Trophoblast cell (in vitro differentiated cells and primary cell): ENCODE measurements around the gene TPI1.

ENCODE experiments used
- DNase-seq, 2 donors: peaks; one replicate each; pipeline ENCODE4 v3.0.0-alpha.2; 2016
- H2AFZ ChIP-seq: 2 replicates; pipeline ENCODE4 v1.6.1; 2013; ENCODE audit warnings: low read length, moderate library complexity, mild to moderate bottlenecking; ENCODE audit not compliant: insufficient read depth, poor library complexity
- H2AK5ac ChIP-seq: 2 replicates; pipeline ENCODE4 v1.6.1; 2013; ENCODE audit warnings: mild to moderate bottlenecking, low read length
- H2BK120ac ChIP-seq: 2 replicates; pipeline ENCODE4 v1.6.1; 2013; ENCODE audit warnings: low read length, mild to moderate bottlenecking, moderate library complexity; ENCODE audit not compliant: insufficient read depth, poor library complexity
- H2BK12ac ChIP-seq: 2 replicates; pipeline ENCODE4 v1.6.1; 2013; ENCODE audit warnings: mild to moderate bottlenecking, low read length, moderate library complexity
- H2BK5ac ChIP-seq: 2 replicates; pipeline ENCODE4 v1.6.1; 2013; ENCODE audit warnings: low read length, low read depth, moderate library complexity, mild to moderate bottlenecking; ENCODE audit not compliant: poor library complexity
- H3K14ac ChIP-seq: 2 replicates; pipeline ENCODE4 v1.6.1; 2013; ENCODE audit warnings: mild to moderate bottlenecking, low read length
- H3K18ac ChIP-seq: 2 replicates; pipeline ENCODE4 v1.6.1; 2013; ENCODE audit warnings: mild to moderate bottlenecking, low read length
- H3K23ac ChIP-seq: 2 replicates; pipeline ENCODE4 v1.6.1; 2013; ENCODE audit warnings: low read length
- H3K27ac ChIP-seq: 2 replicates; pipeline ENCODE4 v1.5.1; 2013; ENCODE audit warnings: low read depth, mild to moderate bottlenecking, inconsistent platforms, low read length, moderate library complexity
- H3K27me3 ChIP-seq: 2 replicates; pipeline ENCODE4 v1.6.1; 2013; ENCODE audit warnings: inconsistent platforms, mild to moderate bottlenecking, low read length, moderate library complexity; ENCODE audit not compliant: insufficient read depth
- H3K36me3 ChIP-seq, 2 experiments: 1 replicate in 1 of 2; 2 replicates in 1 of 2; pipeline ENCODE4 v1.6.1; 2013; ENCODE audit warnings: low read length in 2 of 2, mild to moderate bottlenecking in 2 of 2, moderate library complexity in 1 of 2; ENCODE audit not compliant: insufficient read depth in 2 of 2, control insufficient read depth in 1 of 2
- H3K4ac ChIP-seq: 2 replicates; pipeline ENCODE4 v1.6.1; 2013; ENCODE audit warnings: low read depth, mild to moderate bottlenecking, low read length, moderate library complexity
- H3K4me1 ChIP-seq, 2 experiments: 1 replicate in 1 of 2; 2 replicates in 1 of 2; pipeline ENCODE4 v1.6.1; 2013; ENCODE audit warnings: low read length in 2 of 2, mild to moderate bottlenecking in 2 of 2, moderate library complexity in 1 of 2; ENCODE audit not compliant: insufficient read depth in 2 of 2, control insufficient read depth in 1 of 2
- H3K4me2 ChIP-seq: 2 replicates; pipeline ENCODE4 v1.6.1; 2013; ENCODE audit warnings: inconsistent platforms, mild to moderate bottlenecking, low read length, moderate library complexity
- H3K4me3 ChIP-seq: 2 replicates; pipeline ENCODE4 v1.5.1; 2013; ENCODE audit warnings: mild to moderate bottlenecking, low read depth, low read length, inconsistent platforms
- H3K79me1 ChIP-seq: one replicate; pipeline ENCODE4 v1.6.1; 2013; ENCODE audit warnings: low read length
- H3K79me2 ChIP-seq: 2 replicates; pipeline ENCODE4 v1.6.1; 2013; ENCODE audit warnings: low read length, mild to moderate bottlenecking; ENCODE audit not compliant: control insufficient read depth, insufficient read depth, poor library complexity
- H3K9ac ChIP-seq: 2 replicates; pipeline ENCODE4 v1.6.1; 2013; ENCODE audit warnings: mild to moderate bottlenecking, low read length
- H3K9me3 ChIP-seq: 2 replicates; pipeline ENCODE4 v1.6.1; 2013; ENCODE audit warnings: low read depth, mild to moderate bottlenecking, control low read depth, inconsistent platforms, low read length; ENCODE audit not compliant: insufficient read depth
- H4K12ac ChIP-seq: 2 replicates; pipeline ENCODE4 v1.6.1; 2013; ENCODE audit warnings: low read depth, mild to moderate bottlenecking, low read length, moderate library complexity
- H4K8ac ChIP-seq: 2 replicates; pipeline ENCODE4 v1.6.1; 2013; ENCODE audit warnings: low read depth, mild to moderate bottlenecking, low read length, moderate library complexity
- H4K91ac ChIP-seq: one replicate; pipeline ENCODE4 v1.6.1; 2013; ENCODE audit warnings: low read depth, mild to moderate bottlenecking, low read length, moderate library complexity
- WGBS: extraction: QIAGEN DNeasy Blood & Tissue Kit; methylation state at CpG from one replicate; pipeline ENCODE4 v1.1.7; 2013; ENCODE audit warnings: missing lambda C conversion rate; ENCODE audit not compliant: insufficient read length, insufficient coverage; ENCODE audit errors: extremely low coverage; 5-methylcytosine and 5-hydroxymethylcytosine counted together

TPI1 gene

GRCh38 chr12:6855322-6855721 is 12.0 kb upstream of the TPI1 start:
- no peak overlapping the region for H4K12ac ChIP-seq
- H2BK12ac ChIP-seq, result no peak overlapping the region
- no peak overlapping the region for H3K23ac ChIP-seq
- peaks cover 4% of the 10 kb centered on the region for H3K79me2 ChIP-seq
- peaks cover 5% of the 10 kb centered on the region for H3K79me1 ChIP-seq
- H2BK120ac ChIP-seq, result no peak overlapping the region
- no peaks in the 10 kb centered on the region for H3K27me3 ChIP-seq
- no peak overlapping the region for H2BK5ac ChIP-seq
- WGBS, result no CpG with 5 or more reads among the region's 14 CpGs
- no peak for DNase-seq
- peaks cover 38 to 50% of the 10 kb centered on the region in 2 experiments for H3K36me3 ChIP-seq
- H4K8ac ChIP-seq, result no peak overlapping the region
- H3K4ac ChIP-seq, result no peak overlapping the region
- no peak overlapping the region for H3K27ac ChIP-seq
- H3K9ac ChIP-seq, result no peak overlapping the region
- H3K18ac ChIP-seq, result no peak overlapping the region
- no peak overlapping the region for H2AFZ ChIP-seq
- H4K91ac ChIP-seq, result no peak overlapping the region
- peaks cover 10% of the 10 kb centered on the region in 2 experiments for H3K4me1 ChIP-seq
- H3K4me3 ChIP-seq, result no peak overlapping the region
- no peak overlapping the region for H3K14ac ChIP-seq
- H3K4me2 ChIP-seq, result no peak overlapping the region
- no peaks in the 10 kb centered on the region for H3K9me3 ChIP-seq
- no peak overlapping the region for H2AK5ac ChIP-seq

GRCh38 chr12:6858799-6859198 is 8.5 kb upstream of the TPI1 start:
- H3K27ac ChIP-seq, result no peak overlapping the region

GRCh38 chr12:6860116-6860515 is 7.2 kb upstream of the TPI1 start:
- H2AK5ac ChIP-seq, result no peak overlapping the region
- H3K79me1 ChIP-seq, result no peaks in the 10 kb centered on the region
- no peaks in the 10 kb centered on the region for H3K9me3 ChIP-seq
- no CpG with 5 or more reads among the region's 9 CpGs for WGBS
- H4K12ac ChIP-seq, result no peak overlapping the region
- no peak overlapping the region for H3K4ac ChIP-seq
- no peak overlapping the region for H2BK5ac ChIP-seq
- no peak overlapping the region for H3K23ac ChIP-seq
- no peak overlapping the region for H2BK12ac ChIP-seq
- H3K14ac ChIP-seq, result no peak overlapping the region
- no peaks in the 10 kb centered on the region for H3K79me2 ChIP-seq
- H3K4me2 ChIP-seq, result no peak overlapping the region
- no peak overlapping the region for H2BK120ac ChIP-seq
- no peaks in the 10 kb centered on the region for H3K4me1 ChIP-seq
- H3K4me3 ChIP-seq, result no peak overlapping the region
- no peak overlapping the region for H3K27ac ChIP-seq
- H4K8ac ChIP-seq, result no peak overlapping the region
- no peak overlapping the region for H3K18ac ChIP-seq
- H3K36me3 ChIP-seq, result peaks cover 80 to 90% of the 10 kb centered on the region in 2 experiments
- H4K91ac ChIP-seq, result no peak overlapping the region
- no peak overlapping the region for H2AFZ ChIP-seq
- no peak for DNase-seq
- no peak overlapping the region for H3K9ac ChIP-seq
- H3K27me3 ChIP-seq, result no peaks in the 10 kb centered on the region

More at GRCh38 chr12:6858799-6859198, 8.5 kb upstream of the TPI1 start:
- H3K79me2 ChIP-seq, result no peaks in the 10 kb centered on the region
- no peaks in the 10 kb centered on the region for H3K27me3 ChIP-seq
- no peaks in the 10 kb centered on the region for H3K4me1 ChIP-seq
- no peak overlapping the region for H2BK12ac ChIP-seq
- H4K8ac ChIP-seq, result no peak overlapping the region
- no peaks in the 10 kb centered on the region for H3K79me1 ChIP-seq
- no peak overlapping the region for H3K4ac ChIP-seq
- no peak overlapping the region for H3K4me2 ChIP-seq
- H3K18ac ChIP-seq, result no peak overlapping the region
- DNase-seq, result no peak
- no CpG with 5 or more reads among the region's 2 CpGs for WGBS
- H2AK5ac ChIP-seq, result no peak overlapping the region
- no peak overlapping the region for H2BK5ac ChIP-seq
- H3K4me3 ChIP-seq, result no peak overlapping the region
- no peak overlapping the region for H4K91ac ChIP-seq
- H3K23ac ChIP-seq, result no peak overlapping the region
- no peak overlapping the region for H4K12ac ChIP-seq
- peaks cover 67 to 81% of the 10 kb centered on the region in 2 experiments for H3K36me3 ChIP-seq
- no peak overlapping the region for H3K14ac ChIP-seq
- no peak overlapping the region for H3K9ac ChIP-seq
- H3K9me3 ChIP-seq, result no peaks in the 10 kb centered on the region
- no peak overlapping the region for H2BK120ac ChIP-seq
- no peak overlapping the region for H2AFZ ChIP-seq

GRCh38 chr12:6860942-6861341 is 6.4 kb upstream of the TPI1 start:
- no peak overlapping the region for H2BK120ac ChIP-seq
- H2AK5ac ChIP-seq, result no peak overlapping the region
- H3K14ac ChIP-seq, result no peak overlapping the region
- no peak overlapping the region for H3K4me2 ChIP-seq
- no peak overlapping the region for H4K91ac ChIP-seq
- no peak overlapping the region for H3K18ac ChIP-seq
- H3K27me3 ChIP-seq, result no peaks in the 10 kb centered on the region
- H3K9me3 ChIP-seq, result no peaks in the 10 kb centered on the region
- H3K79me1 ChIP-seq, result no peaks in the 10 kb centered on the region
- H3K4ac ChIP-seq, result no peak overlapping the region
- H3K27ac ChIP-seq, result no peak overlapping the region
- no peak overlapping the region for H3K23ac ChIP-seq
- H2AFZ ChIP-seq, result no peak overlapping the region
- peaks cover 80 to 89% of the 10 kb centered on the region in 2 experiments for H3K36me3 ChIP-seq
- no peak overlapping the region for H4K12ac ChIP-seq
- H3K4me3 ChIP-seq, result no peak overlapping the region
- H3K9ac ChIP-seq, result no peak overlapping the region
- no peak overlapping the region for H2BK12ac ChIP-seq
- WGBS, result no CpG with 5 or more reads among the region's 7 CpGs
- H2BK5ac ChIP-seq, result no peak overlapping the region
- H3K4me1 ChIP-seq, result no peaks in the 10 kb centered on the region
- no peak overlapping the region for H4K8ac ChIP-seq
- DNase-seq, result no peak
- no peaks in the 10 kb centered on the region for H3K79me2 ChIP-seq
